Mucosa of gallbladder (tissue), 1 donor: Measurements from ENCODE around the gene KLF1. TPM values are rescaled to one million over a fixed set of nuclear protein-coding genes. Genes with fewer than 3 reads are reported as not detected.
"Not testable (repeated sequence)": the region's sequence is repeated elsewhere in the genome, so short reads cannot be mapped to it uniquely, and the experiment has no call there.

Experiments
- DNase-seq: peaks from one replicate; pipeline ENCODE4 v3.0.0-alpha.2; 2020; ENCODE audit warnings: low spot score
- total RNA-seq: library from RNA; stranded (reverse); gene quantifications from one replicate; pipeline ENCODE4 v1.2.1, GENCODE V29; 2021
- donor health status: DM: no; HTN: no; CAD: no.

Gene KLF1
- total RNA-seq, 1 donor from 2014 or later = not detected

GRCh38 chr19:12890787-12891552, 4.0 kb upstream of the KLF1 start, which contains the start of gene GCDH:
GCDH (plus strand) TSS chr19:12891160; CDS start chr19:12891305, 145 bp downstream.
- peak; percentile 99 for DNase-seq

- DNase-seq = not testable (repeated sequence)
Observed at GRCh38 chr19:12890299-12890786, 3.3 kb upstream of the KLF1 start.

GRCh38 chr19:12888006-12888603, 1.1 kb upstream of the KLF1 start:
- no peak for DNase-seq

- no peak for DNase-seq
Observed at GRCh38 chr19:12886651-12886968, 391 bp downstream of the KLF1 start.

- DNase-seq = no peak
Observed at GRCh38 chr19:12885749-12886650, 1.0 kb downstream of the KLF1 start.

GRCh38 chr19:12884926-12885748, 1.9 kb downstream of the KLF1 start:
- DNase-seq = peak; percentile 84

GRCh38 chr19:12884627-12884925, 2.4 kb downstream of the KLF1 start:
- DNase-seq = no peak

GRCh38 chr19:12884202-12884601, 2.8 kb downstream of the KLF1 start:
- DNase-seq = no peak

GRCh38 chr19:12882589-12882988, 4.4 kb downstream of the KLF1 start:
- DNase-seq = no peak

GRCh38 chr19:12881172-12881808, 5.7 kb downstream of the KLF1 start, which contains the start of gene DNASE2:
DNASE2 (minus strand) TSS chr19:12881449; CDS start chr19:12881375, 74 bp downstream.
- peak; percentile 96 for DNase-seq

- no peak for DNase-seq
Observed at GRCh38 chr19:12880551-12881171, 6.3 kb downstream of the KLF1 start.

GRCh38 chr19:12875086-12875485, 11.9 kb downstream of the KLF1 start:
- no peak for DNase-seq

- DNase-seq = no peak
Observed at GRCh38 chr19:12873891-12874745, 12.9 kb downstream of the KLF1 start.

- DNase-seq = peak; percentile 55
Observed at GRCh38 chr19:12872941-12873890, 13.8 kb downstream of the KLF1 start.

GRCh38 chr19:12872255-12872654, 14.7 kb downstream of the KLF1 start:
- no peak for DNase-seq

- no peak for DNase-seq
Observed at GRCh38 chr19:12871681-12872080, 15.3 kb downstream of the KLF1 start.

GRCh38 chr19:12868540-12869112, 18.4 kb downstream of the KLF1 start:
- no peak for DNase-seq
